Ovary (tissue), 9 donors: ENCODE results near the gene BOLL. TPM values are rescaled to one million over a fixed set of nuclear protein-coding genes. Genes with fewer than 3 reads are reported as not detected.
"Not testable (repeated sequence)": the region's sequence is repeated elsewhere in the genome, so short reads cannot be mapped to it uniquely, and the experiment has no call there.

ENCODE experiments used
- DNase-seq, 5 donors: peaks; one replicate each; pipeline ENCODE4 v3.0.0-alpha.2; 2019 to 2020
- H3K27ac ChIP-seq, 2 donors: fragments of 200-600 bp; one replicate each; pipeline versions ENCODE4 v1.5.1 to v1.8.0; 2019 to 2022
- H3K27me3 ChIP-seq: fragments of 200-600 bp; one replicate; pipeline ENCODE4 v1.8.0; 2022
- H3K36me3 ChIP-seq: fragments of 200-600 bp; sonication (generic); one replicate; pipeline ENCODE4 v1.5.1; 2019
- H3K4me1 ChIP-seq: one replicate; pipeline ENCODE4 v1.8.1; 2013; ENCODE audit warnings: mild to moderate bottlenecking, moderate library complexity; ENCODE audit not compliant: insufficient read depth
- H3K4me3 ChIP-seq: fragments of 200-600 bp; sonication (generic); one replicate; pipeline ENCODE4 v1.5.1; 2017
- H3K9me3 ChIP-seq, 2 donors: fragments of 200-600 bp in 1 of 2; sonication (generic) in 1 of 2; one replicate each; pipeline versions ENCODE4 v1.5.1 to v1.8.1; 2013 to 2019; ENCODE audit warnings: mild to moderate bottlenecking in 1 of 2, moderate library complexity in 1 of 2
- EP300 ChIP-seq: sonication (generic); formaldehyde crosslinking; IDR thresholded peaks from one replicate; pipeline ENCODE4 v1.6.1; 2017; ENCODE audit warnings: antibody characterized with exemption
- POLR2A ChIP-seq: fragments of 450-650 bp; IDR thresholded peaks from one replicate; pipeline ENCODE4 v1.6.1; 2017; ENCODE audit warnings: antibody characterized with exemption, mild to moderate bottlenecking, moderate library complexity
- WGBS, 3 donors: extraction: QIAGEN DNeasy Blood & Tissue Kit in 1 of 3; methylation state at CpG; one replicate each; pipeline versions ENCODE4 v1.1.5 to v1.1.7; 2013 to 2017; 5-methylcytosine and 5-hydroxymethylcytosine counted together
- intact Hi-C, 4 donors: fragments of 100-400 bp; cut with DNase I; formaldehyde crosslinking; loops; one replicate each; pipeline versions ENCODE4 v1.11.0 to v1.15.1; 2022 to 2023
- polyA plus RNA-seq, 2 donors: library from polyadenylated mRNA; stranded (reverse); fragments of 200-250 nt in 1 of 2; fragments of 350-450 nt in 1 of 2; fragmentation: Illumina TruSeq in 1 of 2; extraction: RNeasy Lipid Tissue Mini Kit (QIAGEN cat#74804) in 1 of 2; gene quantifications; one replicate each; pipeline ENCODE4 v1.2.3, GENCODE V29; 2013 to 2014
- total RNA-seq, 7 donors: library from RNA; depleted of rRNA in 2 of 7; stranded (reverse); fragments of >200 nt in 2 of 7; fragmentation: NEBNext Ultra II Directional in 3 of 7; extraction: Animal tissue kit (Norgen Biotek cat#: 25700) in 3 of 7; gene quantifications; one replicate each; pipeline versions ENCODE4 v1.1.0 to v1.2.4, GENCODE V29; 2016 to 2023
- TF ChIP-seq, protein P1 (sequence below), 3 donors: fragments of 450-650 bp in 2 of 3; fragments of 200-600 bp in 1 of 3; IDR thresholded peaks; one replicate each; pipeline versions ENCODE4 v1.5.1 to v1.8.0; 2016 to 2022; ENCODE audit warnings: antibody characterized with exemption in 3 of 3, mild to moderate bottlenecking in 1 of 3
- donor health status: DM: no; HTN: no; CAD: no; lungs with moderate emphysema.
- donor health status: DM: no; HTN: no; CAD: no.
- donor health status: Bipolar disorder and iron deficiency.
- donor health status: DM: yes; HTN: yes; CAD: no.
- donor health status: DM: no; HTN: no; CAD: no.
- donor health status: DM: yes; HTN: yes; CAD: no.

BOLL gene
- total and polyA plus RNA-seq, 9 donors: not detected

DNA sequence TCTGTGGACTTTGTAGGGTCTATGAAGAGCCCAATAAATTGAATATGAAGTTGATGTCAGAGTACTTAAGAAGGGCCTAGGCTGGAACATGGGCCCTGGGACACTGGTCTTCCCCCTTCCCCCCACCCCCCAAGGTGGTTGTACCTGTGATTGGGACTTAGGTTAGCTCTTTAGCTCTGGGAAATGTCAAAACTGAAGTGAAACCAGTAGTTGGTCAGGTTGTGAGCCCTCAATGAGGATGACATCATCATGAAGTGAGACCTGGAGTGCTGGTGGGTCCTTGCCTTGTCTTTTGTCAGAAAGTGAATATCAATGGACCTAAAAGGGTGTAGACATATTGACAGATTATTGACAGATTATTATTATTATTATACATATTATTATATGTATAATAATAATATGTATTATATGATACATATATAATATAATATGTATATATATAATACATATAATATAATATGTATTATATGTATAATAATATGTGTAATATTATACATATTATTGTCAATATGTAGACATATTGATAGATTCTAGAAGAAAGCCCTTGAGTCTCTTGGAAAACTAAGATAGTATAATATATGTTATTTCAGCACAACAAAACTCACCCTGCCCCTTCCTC lies 74.6 kb downstream of the BOLL start:
- no peaks in the 10 kb centered on the region for H3K27me3 ChIP-seq
- TF ChIP-seq EP300 (no peak), POLR2A (no peak)
- TF ChIP-seq, protein P1, sequence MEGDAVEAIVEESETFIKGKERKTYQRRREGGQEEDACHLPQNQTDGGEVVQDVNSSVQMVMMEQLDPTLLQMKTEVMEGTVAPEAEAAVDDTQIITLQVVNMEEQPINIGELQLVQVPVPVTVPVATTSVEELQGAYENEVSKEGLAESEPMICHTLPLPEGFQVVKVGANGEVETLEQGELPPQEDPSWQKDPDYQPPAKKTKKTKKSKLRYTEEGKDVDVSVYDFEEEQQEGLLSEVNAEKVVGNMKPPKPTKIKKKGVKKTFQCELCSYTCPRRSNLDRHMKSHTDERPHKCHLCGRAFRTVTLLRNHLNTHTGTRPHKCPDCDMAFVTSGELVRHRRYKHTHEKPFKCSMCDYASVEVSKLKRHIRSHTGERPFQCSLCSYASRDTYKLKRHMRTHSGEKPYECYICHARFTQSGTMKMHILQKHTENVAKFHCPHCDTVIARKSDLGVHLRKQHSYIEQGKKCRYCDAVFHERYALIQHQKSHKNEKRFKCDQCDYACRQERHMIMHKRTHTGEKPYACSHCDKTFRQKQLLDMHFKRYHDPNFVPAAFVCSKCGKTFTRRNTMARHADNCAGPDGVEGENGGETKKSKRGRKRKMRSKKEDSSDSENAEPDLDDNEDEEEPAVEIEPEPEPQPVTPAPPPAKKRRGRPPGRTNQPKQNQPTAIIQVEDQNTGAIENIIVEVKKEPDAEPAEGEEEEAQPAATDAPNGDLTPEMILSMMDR (IDR thresholded peaks at IDR 0.05): no peak
- no peak for DNase-seq
- peaks cover 9% of the 10 kb centered on the region for H3K4me1 ChIP-seq
- H3K4me3 ChIP-seq: no peak overlapping the region
- intact Hi-C loops: no loop called here
- H3K36me3 ChIP-seq: no peaks in the 10 kb centered on the region
- no peak overlapping the region for H3K27ac ChIP-seq
- H3K9me3 ChIP-seq: no peaks in the 10 kb centered on the region

DNA sequence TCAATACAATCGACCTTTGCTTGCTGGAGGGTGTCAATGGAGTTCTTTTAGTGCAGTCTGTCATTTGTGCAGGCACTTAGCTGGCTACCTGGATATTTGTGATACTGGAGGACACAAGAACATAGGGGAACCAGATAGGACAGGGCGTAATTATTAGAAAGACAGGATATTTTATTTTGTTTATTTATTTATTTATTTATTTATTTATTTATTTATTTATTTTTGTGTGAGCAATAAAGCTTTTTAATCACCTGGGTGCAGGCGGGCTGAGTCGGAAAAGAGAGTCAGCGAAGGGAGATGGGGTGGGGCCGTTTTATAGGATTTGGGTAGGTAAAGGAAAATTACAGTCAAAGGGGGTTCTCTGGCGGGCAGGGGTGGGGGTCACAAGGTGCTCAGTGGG lies 76.0 kb downstream of the BOLL start:
- H3K4me1 ChIP-seq, H3K27ac ChIP-seq, H3K36me3 ChIP-seq, H3K4me3 ChIP-seq, H3K9me3 ChIP-seq, H3K27me3 ChIP-seq, DNase-seq: not testable (repeated sequence)
- intact Hi-C loops: loop anchor here in 1 of 4 donors (10.0 kb wide), 1 partner anchor 194 kb away; the partner anchor contains the start of gene MOB4
- 92 to 93% (median 93%) methylated on average over 7 of the region's 7 CpGs for whole genome bisulfite sequencing, 3 donors

DNA sequence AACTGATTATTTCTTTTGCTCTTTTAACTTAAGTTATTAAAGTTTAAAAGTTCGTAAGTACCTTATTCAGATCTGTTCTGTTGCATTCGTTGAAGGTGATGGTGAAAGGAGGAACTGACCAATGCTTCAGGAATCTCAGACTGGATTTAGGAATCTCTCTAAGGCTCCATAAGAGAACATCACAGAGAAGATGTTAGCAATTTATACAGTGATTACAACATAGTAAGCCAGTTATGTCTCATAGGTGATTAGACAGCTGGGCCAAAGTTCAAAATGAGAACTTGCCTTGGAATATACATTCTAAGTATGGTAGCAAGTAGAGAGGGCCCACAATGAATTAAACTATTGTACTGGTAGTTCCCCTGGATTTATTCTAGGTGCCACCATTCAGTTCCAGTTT lies 76.8 kb downstream of the BOLL start:
- WGBS, 3 donors: 46 to 57% (median 51%) methylated on average over 2 of the region's 2 CpGs
- H3K4me3 ChIP-seq: no peak overlapping the region
- intact Hi-C loops: loop anchor here in 1 of 4 donors (10.0 kb wide), 1 partner anchor 194 kb away; the partner anchor contains the start of gene MOB4

DNA sequence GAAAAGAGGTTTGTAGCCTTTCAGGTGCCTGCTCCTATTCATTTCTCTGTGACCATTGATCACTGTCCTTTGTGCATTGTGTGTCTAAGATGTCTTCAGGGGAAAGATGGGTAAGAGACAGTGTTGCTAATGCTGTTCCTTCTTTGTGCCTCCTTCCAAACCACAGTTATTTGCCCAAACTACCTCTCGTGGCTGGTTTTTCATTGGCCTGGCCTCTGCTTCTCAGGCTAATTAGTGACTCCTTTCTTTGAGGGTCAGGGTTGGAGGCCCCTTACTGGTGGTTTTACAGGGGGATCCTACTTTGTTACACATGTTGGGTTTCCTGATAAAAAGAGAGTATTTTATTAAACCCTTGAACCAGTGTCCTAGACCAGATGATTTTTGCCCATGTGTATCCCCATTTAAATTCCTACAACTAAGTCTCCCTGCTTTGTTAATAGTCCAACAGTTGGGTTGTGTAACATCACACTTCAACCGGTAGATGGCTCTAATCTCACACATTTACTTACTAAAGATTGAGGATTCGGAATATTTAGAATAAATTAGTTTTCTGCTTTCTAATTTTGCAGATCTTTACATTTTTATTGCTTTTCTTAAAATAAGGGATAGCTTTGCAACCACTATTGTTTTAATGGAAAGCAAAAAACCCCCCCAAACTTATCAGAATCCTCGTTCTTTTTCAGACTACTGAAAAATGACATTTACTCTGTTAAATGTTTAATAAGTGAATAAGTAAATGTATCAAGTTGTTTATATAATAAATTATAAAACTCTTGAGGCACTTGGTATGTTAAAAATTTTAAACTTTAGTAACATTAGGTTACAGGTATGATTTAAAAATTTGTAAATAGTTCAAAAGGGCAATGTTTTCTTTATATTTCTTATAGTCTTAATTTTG lies 77.6 kb downstream of the BOLL start:
- H3K27me3 ChIP-seq: peaks cover 2% of the 10 kb centered on the region
- intact Hi-C loops: loop anchor here in 1 of 4 donors (10.0 kb wide), 1 partner anchor 193 kb away; the partner anchor contains the start of gene MOB4
- H3K27ac ChIP-seq: no peak overlapping the region
- no peaks in the 10 kb centered on the region for H3K9me3 ChIP-seq
- WGBS, 3 donors: 5 to 9% (median 8%) methylated on average over 4 of the region's 4 CpGs
- no peaks in the 10 kb centered on the region for H3K36me3 ChIP-seq
- no peak overlapping the region for H3K4me3 ChIP-seq
- peaks cover 9% of the 10 kb centered on the region for H3K4me1 ChIP-seq
- DNase-seq: no peak
- TF ChIP-seq EP300: no peak
- TF ChIP-seq, protein P1 (IDR thresholded peaks at IDR 0.05): peak; percentile 58 to 63 (median 63)
- TF ChIP-seq POLR2A: no peak

More for the DNA sequence above, 76.8 kb downstream of the BOLL start:
- no peak for DNase-seq
- H3K9me3 ChIP-seq: no peaks in the 10 kb centered on the region
- H3K36me3 ChIP-seq: no peaks in the 10 kb centered on the region
- peaks cover 2% of the 10 kb centered on the region for H3K27me3 ChIP-seq
- TF ChIP-seq, protein P1 (IDR thresholded peaks at IDR 0.05): no peak
- TF ChIP-seq EP300 (no peak), POLR2A (no peak)
- peaks cover 9% of the 10 kb centered on the region for H3K4me1 ChIP-seq
- no peak overlapping the region for H3K27ac ChIP-seq
